ENCODE data around the gene CACNA1A. TPM values are rescaled to one million over a fixed set of nuclear protein-coding genes. Genes with fewer than 3 reads are reported as not detected.

CACNA1A gene
- total and polyA plus RNA-seq, 2 of the 4 experiments (the other 2 are of a cell fraction) = 5.9 to 15.0 TPM

DNA sequence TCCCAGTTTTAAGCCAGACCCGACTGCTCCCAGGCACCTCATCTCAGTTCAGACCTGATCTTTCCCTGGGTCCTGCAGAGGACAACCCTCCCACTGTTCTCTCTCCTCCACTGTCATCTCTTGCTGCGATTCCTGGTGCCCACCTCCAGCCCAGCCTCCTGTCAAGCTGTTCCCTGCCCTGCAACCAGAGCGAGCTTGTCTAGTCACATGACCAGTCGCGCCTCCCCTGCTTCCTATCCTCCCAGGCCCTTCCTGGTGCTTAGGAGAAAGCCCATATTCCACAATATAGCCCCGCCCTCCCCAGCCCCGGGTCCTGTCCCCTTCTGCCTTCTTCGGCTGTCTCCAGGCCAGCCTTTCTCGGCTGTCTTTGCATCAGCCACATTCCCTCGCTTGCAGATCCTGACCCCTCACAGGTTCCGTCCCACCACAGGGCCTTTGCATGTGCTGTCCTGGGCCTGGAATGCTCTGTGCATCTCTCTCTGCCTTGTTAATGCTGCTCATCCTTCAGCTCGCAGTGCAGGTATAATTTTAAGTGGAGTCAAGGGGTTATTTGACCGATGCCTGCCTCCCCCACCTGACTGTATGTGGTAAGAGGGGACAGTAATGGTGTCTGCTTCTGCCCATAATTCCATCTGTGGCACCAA is 267.3 kb downstream of the CACNA1A start:
- H2BK15ac ChIP-seq (ENCODE audit: low read depth, low read length) = no peak overlapping the region
- H3K79me1 ChIP-seq (ENCODE audit: low read depth in 1 of 2, low read length in 2 of 2) = no peaks in the 10 kb centered on the region
- no peak overlapping the region for H2AK9ac ChIP-seq (replicated peaks; ENCODE audit: low read depth, low read length, poor library complexity)
- H2BK20ac ChIP-seq (ENCODE audit: low read depth, low read length) = no peak overlapping the region
- intact Hi-C loops (cut with micrococcal nuclease) = no loop called here
- no peak for DNase-seq
- H3K4ac ChIP-seq (ENCODE audit: low read depth, low read length) = no peak overlapping the region
- no peak overlapping the region for H3K4me2 ChIP-seq (ENCODE audit: low read depth, low read length)
- 79% methylated on average over 6 of the region's 13 CpGs; no CpG with 5 or more reads in 1 of the 2 experiments for WGBS, 2 experiments (ENCODE audit: extremely low coverage in 2 of 2, insufficient read length in 1 of 2)
- ChIA-PET POLR2A (ENCODE audit: unreplicated experiment) (no interaction called here), CTCF (no interaction called here)
- H2AK5ac ChIP-seq (ENCODE audit: low read depth, low read length) = no peak overlapping the region
- ATAC-seq (ENCODE audit: low read depth) = no peak
- no peak overlapping the region for H3K56ac ChIP-seq (ENCODE audit: extremely low read depth, insufficient read depth, low read length)
- peak overlapping the region; percentile 32 for H2AFZ ChIP-seq (replicated peaks; ENCODE audit: low read length, poor library complexity)
- peaks cover 1% of the 10 kb centered on the region; the same call in 1 of the 2 replicates for H3K36me3 ChIP-seq (ENCODE audit: control insufficient read depth, insufficient read depth, low read length)
- H4K20me1 ChIP-seq (ENCODE audit: insufficient read depth, low read length) = no peaks in the 10 kb centered on the region; the same call in 1 of the 2 replicates
- H3K18ac ChIP-seq (ENCODE audit: low read depth, low read length) = no peak overlapping the region
- peaks cover 2% of the 10 kb centered on the region; the same call in 1 of the 2 replicates for H3K4me1 ChIP-seq (ENCODE audit: control insufficient read depth, insufficient read depth, low read length)
- H3K27ac ChIP-seq (ENCODE audit: insufficient read depth, low read length) = no peak overlapping the region
- in situ Hi-C loops (cut with MboI; ENCODE audit: low sequenced_read_pairs) = no loop called here
- H4K5ac ChIP-seq (ENCODE audit: low read depth, low read length) = no peak overlapping the region
- no peak overlapping the region for H3K14ac ChIP-seq (replicated peaks; ENCODE audit: low read depth, low read length)
- H3K23ac ChIP-seq (ENCODE audit: low read depth, low read length) = no peak overlapping the region
- peaks cover 6% of the 10 kb centered on the region for H3K9me3 ChIP-seq (ENCODE audit: control insufficient read depth, insufficient read depth, low read length)
- TF ChIP-seq CHD1 (IDR thresholded peaks at IDR 0.05; ENCODE audit: low read depth, low read length) (no peak), USF2 (IDR thresholded peaks at IDR 0.05; ENCODE audit: low read depth, low read length) (no peak), CTCF (conservative IDR thresholded peaks at IDR 0.05; ENCODE audit: low read depth, low read length) (no peak), RAD21 (IDR thresholded peaks at IDR 0.05; ENCODE audit: low read length) (no peak), RFX5 (IDR thresholded peaks at IDR 0.05; ENCODE audit: low read depth, low read length) (no peak)
- H3K9ac ChIP-seq (ENCODE audit: low read depth, low read length) = no peak overlapping the region
- H2BK5ac ChIP-seq (ENCODE audit: low read depth, low read length, poor library complexity, severe bottlenecking) = no peak overlapping the region
- H3K27me3 ChIP-seq (ENCODE audit: control insufficient read depth, insufficient read depth, low read length) = no peaks in the 10 kb centered on the region; the same call in 1 of the 2 replicates
- H3K9me1 ChIP-seq (ENCODE audit: insufficient read depth, low read length) = peaks cover 5% of the 10 kb centered on the region
- BruUV-seq (replicated peaks) = no TSS peak
- H4K91ac ChIP-seq (ENCODE audit: insufficient read depth, low read depth, low read length) = no peak overlapping the region
- H4K8ac ChIP-seq (ENCODE audit: low read depth in 2 of 2, low read length in 2 of 2) = no peak overlapping the region
- H3K4me3 ChIP-seq (ENCODE audit: insufficient read depth, low read depth, low read length) = no peak overlapping the region
- dilution Hi-C loops (cut with HindIII; ENCODE audit: low sequenced_read_pairs, unreplicated experiment) = no loop called here
- H2BK120ac ChIP-seq (ENCODE audit: low read depth, low read length) = no peak overlapping the region

Data from IMR-90 (cell line).